Endothelial cell of umbilical vein (primary cell): ENCODE measurements around the gene ZBTB32. TPM values are rescaled to one million over a fixed set of nuclear protein-coding genes. Genes with fewer than 3 reads are reported as not detected.

ENCODE experiments used
- BruUV-seq: library from RNA; stranded (reverse); fragments of 400-500 nt; replicated peaks from 2 replicates; lab custom pipeline; 2021; lab: Mats Ljungman, UMichigan
- CTCF ChIA-PET: fragments of 300-600, 350-600 bp; sonication (Branson Sonifier 250); formaldehyde crosslinking; loops from one replicate; lab custom pipeline; 2021; ENCODE audit warnings: antibody characterized with exemption, inconsistent platforms; lab: Charles Lee
- POLR2A ChIA-PET: fragments of 300-600, 350-600 bp; sonication (Branson Sonifier 250); formaldehyde crosslinking; loops from one replicate; lab custom pipeline; 2021; ENCODE audit warnings: antibody characterized with exemption, inconsistent platforms; lab: Charles Lee
- DNase-seq: peaks from one replicate; pipeline ENCODE4 v3.0.0-alpha.2; 2011; ENCODE audit warnings: low read depth, low spot score
- FAIRE-seq: peaks from 2 replicates; lab custom pipeline; 2011; peaks lifted over from hg19 to GRCh38; lab: Jason Lieb, UNC
- H2AFZ ChIP-seq: 2 replicates; pipeline ENCODE4 v1.6.0; 2012; ENCODE audit warnings: low read depth, low read length, control low read depth, inconsistent platforms
- H3K27ac ChIP-seq: 2 replicates; pipeline ENCODE4 v1.5.1; 2011; ENCODE audit warnings: low read depth, mild to moderate bottlenecking, control low read depth, low read length, moderate library complexity; ENCODE audit not compliant: insufficient read depth
- H3K27me3 ChIP-seq, 2 experiments: 2 replicates each; pipeline versions ENCODE4 v1.6.0 to v1.6.1; 2011; ENCODE audit warnings: low read length in 2 of 2, mixed read lengths in 1 of 2; ENCODE audit not compliant: control insufficient read depth in 2 of 2, insufficient read depth in 2 of 2
- H3K36me3 ChIP-seq, 2 experiments: 2 replicates in 1 of 2; 3 replicates in 1 of 2; pipeline ENCODE4 v1.5.1; 2011; ENCODE audit warnings: low read length in 2 of 2, mild to moderate bottlenecking in 1 of 2, moderate library complexity in 1 of 2; ENCODE audit not compliant: control insufficient read depth in 2 of 2, insufficient read depth in 2 of 2; ENCODE audit errors: extremely low read depth in 1 of 2
- H3K4me1 ChIP-seq: 3 replicates; pipeline ENCODE4 v1.5.1; 2011; ENCODE audit warnings: mild to moderate bottlenecking, low read length; ENCODE audit not compliant: control insufficient read depth, insufficient read depth; ENCODE audit errors: extremely low read depth
- H3K4me2 ChIP-seq: 2 replicates; pipeline ENCODE4 v1.6.1; 2011; ENCODE audit warnings: low read length, control low read depth, mixed read lengths; ENCODE audit not compliant: insufficient read depth
- H3K4me3 ChIP-seq, 3 experiments: fragments of 200-600 bp in 1 of 3; sonication (generic), shearing (Covaris generic) in 1 of 3; replicated peaks in 1 of 3; 2 replicates each; pipeline ENCODE4 v1.5.1; 2011 to 2016; ENCODE audit warnings: control low read depth in 3 of 3, low read length in 3 of 3, mild to moderate bottlenecking in 2 of 3, inconsistent platforms in 1 of 3, low read depth in 1 of 3, moderate library complexity in 1 of 3; ENCODE audit not compliant: insufficient read depth in 1 of 3
- H3K79me2 ChIP-seq: 2 replicates; pipeline ENCODE4 v1.6.0; 2012; ENCODE audit warnings: low read length, inconsistent platforms; ENCODE audit not compliant: control insufficient read depth, insufficient read depth
- H3K9ac ChIP-seq: replicated peaks from 2 replicates; pipeline ENCODE3; 2011; ENCODE audit warnings: low read length, control low read depth; ENCODE audit not compliant: insufficient read depth; ENCODE audit errors: extremely low read depth
- H3K9me1 ChIP-seq: replicated peaks from 3 replicates; pipeline ENCODE4 v1.6.0; 2011; ENCODE audit warnings: mild to moderate bottlenecking, low read length; ENCODE audit not compliant: control insufficient read depth, insufficient read depth; ENCODE audit errors: extremely low read depth
- H3K9me3 ChIP-seq: replicated peaks from 2 replicates; pipeline ENCODE4 v1.5.1; 2012; ENCODE audit warnings: low read length, inconsistent platforms; ENCODE audit not compliant: control insufficient read depth, insufficient read depth
- H4K20me1 ChIP-seq: replicated peaks from 2 replicates; pipeline ENCODE3; 2011; ENCODE audit warnings: mild to moderate bottlenecking, low read length; ENCODE audit not compliant: control insufficient read depth, insufficient read depth; ENCODE audit errors: extremely low read depth
- CTCF ChIP-seq, 2 donors: IDR thresholded peaks; 1 replicate in 1 of 2; 2 replicates in 1 of 2; pipeline ENCODE4 v1.5.1; 2011; ENCODE audit warnings: low read length in 2 of 2, mild to moderate bottlenecking in 2 of 2, moderate library complexity in 2 of 2, control low read depth in 1 of 2, inconsistent platforms in 1 of 2, low read depth in 1 of 2; ENCODE audit not compliant: insufficient read depth in 1 of 2; ENCODE audit errors: extremely low read depth in 1 of 2
- EZH2 ChIP-seq: IDR thresholded peaks from 2 replicates; pipeline ENCODE4 v1.6.1; 2012; ENCODE audit warnings: borderline replicate concordance, low read depth, mild to moderate bottlenecking, moderate library complexity, low read length, inconsistent platforms; ENCODE audit not compliant: severe bottlenecking
- GATA2 ChIP-seq: IDR thresholded peaks from 2 replicates; pipeline ENCODE4 v1.7.0; 2011; ENCODE audit warnings: low read depth, mild to moderate bottlenecking, moderate library complexity, mixed read lengths, low read length; ENCODE audit not compliant: insufficient read length, insufficient read depth
- JUN ChIP-seq: IDR thresholded peaks from 2 replicates; pipeline ENCODE4 v1.6.1; 2011; ENCODE audit warnings: borderline replicate concordance, low read depth; ENCODE audit not compliant: insufficient read length, insufficient read depth
- MAX ChIP-seq: IDR thresholded peaks from 2 replicates; pipeline ENCODE4 v1.6.1; 2011; ENCODE audit not compliant: insufficient read depth, insufficient read length
- MYC ChIP-seq: IDR thresholded peaks from one replicate; pipeline ENCODE4 v1.6.1; 2011; ENCODE audit warnings: mild to moderate bottlenecking, low read depth, low read length
- POLR2AphosphoS5 ChIP-seq: IDR thresholded peaks from 2 replicates; pipeline ENCODE4 v1.6.1; 2012; ENCODE audit warnings: low read depth, mild to moderate bottlenecking, control low read depth, low read length, moderate library complexity; ENCODE audit not compliant: insufficient read depth
- dilution Hi-C: fragments of 300-500 bp; cut with MboI; formaldehyde crosslinking; loops from one replicate; pipeline ENCODE4 v1.15.0; 2019; ENCODE audit warnings: low sequenced_read_pairs; ENCODE audit not compliant: extremely low pct_ligation_motif_present
- intact Hi-C: fragments of 100-400 bp; cut with micrococcal nuclease; formaldehyde crosslinking; loops from one replicate; pipeline ENCODE4 v1.10.0; 2022
- polyA plus RNA-seq, 4 experiments: library from polyadenylated mRNA; depleted of rRNA in 3 of 4; stranded (reverse) in 3 of 4; unstranded in 1 of 4; fragments of >200 nt; gene quantifications; 2 replicates each; pipeline versions ENCODE4 v1.2.1 to v1.2.3, GENCODE V29; 2011 to 2012; ENCODE audit warnings: missing spikeins in 1 of 4
- total RNA-seq: library from RNA; stranded (reverse); gene quantifications from 2 replicates; pipeline ENCODE4 v1.2.3, GENCODE V29; 2021

The ZBTB32 gene
- total and polyA plus RNA-seq, 2 donors (not counting 3 experiments of a cell fraction or from before 2014, with no cell fraction given), result not detected

- Histone ChIP-seq H3K4me1 (peaks cover 19% of the 10 kb centered on the region), H4K20me1 (no peaks in the 10 kb centered on the region), H3K27me3 (no peaks in the 10 kb centered on the region), H3K9ac (peak overlapping the region; percentile 82), H3K4me3 (peak overlapping the region in 1 of 3 experiments; percentile 87), H3K9me1 (no peaks in the 10 kb centered on the region), H3K4me2 (peak overlapping the region; percentile 87), H2AFZ (no peak overlapping the region), H3K9me3 (no peaks in the 10 kb centered on the region), H3K79me2 (peaks cover 22% of the 10 kb centered on the region), H3K27ac (no peak overlapping the region), H3K36me3 (no peaks in the 10 kb centered on the region)
- DNase-seq, result no peak
- ChIA-PET CTCF (no interaction called here), POLR2A (no interaction called here)
- TF ChIP-seq POLR2AphosphoS5 (no peak), JUN (no peak), EZH2 (no peak), GATA2 (no peak), MAX (no peak), CTCF (IDR thresholded peaks at IDR 0.05; ENCODE audit: extremely low read depth in 1 of 2, insufficient read depth in 1 of 2, low read depth in 1 of 2, low read length in 2 of 2) (no peak), MYC (no peak)
- intact Hi-C loops, result no loop called here
- FAIRE-seq, result no peak
- dilution Hi-C loops, result no loop called here
- no TSS peak for BruUV-seq
Observed at GRCh38 chr19:35746531-35746930, 42.2 kb downstream of the ZBTB32 start.
